Activated CD4-positive, CD25-positive, alpha-beta regulatory T cell (primary cell): Measurements from ENCODE around the gene EEF1AKMT1.
A peak's percentile ranks its signal among the peaks of the same experiment; 100 is the strongest.

Experiments used
- DNase-seq, 4 experiments: peaks; one replicate each; lab custom pipeline; 2025; lab: John Stamatoyannopoulos, UW

EEF1AKMT1 gene

GRCh38 chr13:20773194-20774080 lies at the start of gene EEF1AKMT1:
Gene EEF1AKMT1, minus strand, starts transcription at chr13:20773961. Its CDS starts 16,363 bp downstream, at chr13:20757598.
- peak; percentile 83 to 92 (median 90) for DNase-seq

GRCh38 chr13:20823071-20823470 lies 49.3 kb upstream of the EEF1AKMT1 start:
- no peak for DNase-seq

GRCh38 chr13:20822406-20822805 lies 48.6 kb upstream of the EEF1AKMT1 start:
- DNase-seq: no peak

- no peak for DNase-seq
These were observed 46.0 kb upstream of the EEF1AKMT1 start for GRCh38 chr13:20819715-20820114.

- DNase-seq: no peak
These were observed 41.7 kb upstream of the EEF1AKMT1 start for GRCh38 chr13:20815464-20815863.

GRCh38 chr13:20814224-20814910 lies 40.6 kb upstream of the EEF1AKMT1 start:
- DNase-seq: no peak

GRCh38 chr13:20812890-20813289 lies 39.1 kb upstream of the EEF1AKMT1 start:
- DNase-seq: no peak

- DNase-seq: no peak
These were observed 37.0 kb upstream of the EEF1AKMT1 start for GRCh38 chr13:20810808-20811207.

GRCh38 chr13:20808874-20809273 lies 35.1 kb upstream of the EEF1AKMT1 start:
- no peak for DNase-seq

GRCh38 chr13:20803180-20803965 lies 29.6 kb upstream of the EEF1AKMT1 start:
- no peak for DNase-seq

- DNase-seq: no peak
These were observed 27.9 kb upstream of the EEF1AKMT1 start for GRCh38 chr13:20801707-20802106.

GRCh38 chr13:20799726-20800416 lies 26.1 kb upstream of the EEF1AKMT1 start:
- DNase-seq: no peak

- no peak for DNase-seq
These were observed 24.3 kb upstream of the EEF1AKMT1 start for GRCh38 chr13:20798027-20798426.

GRCh38 chr13:20796791-20797508 lies 23.2 kb upstream of the EEF1AKMT1 start:
- DNase-seq: no peak

GRCh38 chr13:20789665-20790064 lies 15.9 kb upstream of the EEF1AKMT1 start:
- DNase-seq: no peak

- no peak for DNase-seq
These were observed 14.6 kb upstream of the EEF1AKMT1 start for GRCh38 chr13:20788312-20788711.

GRCh38 chr13:20787180-20787579 lies 13.4 kb upstream of the EEF1AKMT1 start:
- no peak for DNase-seq

- no peak for DNase-seq
These were observed 8.5 kb upstream of the EEF1AKMT1 start for GRCh38 chr13:20782116-20782708.

- DNase-seq: no peak
These were observed 6.6 kb upstream of the EEF1AKMT1 start for GRCh38 chr13:20780317-20780716.

- DNase-seq: no peak
These were observed 5.6 kb upstream of the EEF1AKMT1 start for GRCh38 chr13:20779405-20779804.

GRCh38 chr13:20778311-20778710 lies 4.5 kb upstream of the EEF1AKMT1 start:
- DNase-seq: no peak
